DND-41 (cell line): ENCODE results near the gene TGM3.

Experiments used
- ATAC-seq: fragments of 200-7000 bp; cut with Tn5 transposase; 3 replicates; pipeline ENCODE4 v1.9.1; 2021; ENCODE audit warnings: low read depth; ENCODE audit not compliant: insufficient read depth
- DNase-seq: peaks from one replicate; pipeline ENCODE4 v3.0.0-alpha.2; 2020
- H2AFZ ChIP-seq: 2 replicates; pipeline ENCODE4 v1.6.0; 2012; ENCODE audit warnings: low read depth, low read length
- H3K27ac ChIP-seq: 2 replicates; pipeline ENCODE4 v1.5.1; 2012; ENCODE audit warnings: low read length, inconsistent platforms
- H3K27me3 ChIP-seq: fragments of 200-600 bp; sonication (generic); 2 replicates; pipeline ENCODE4 v1.6.0; 2012; ENCODE audit warnings: low read length, mild to moderate bottlenecking, inconsistent platforms; ENCODE audit not compliant: insufficient read depth, poor library complexity
- H3K36me3 ChIP-seq: 2 replicates; pipeline ENCODE4 v1.5.1; 2012; ENCODE audit warnings: low read length, inconsistent platforms; ENCODE audit not compliant: insufficient read depth
- H3K4me1 ChIP-seq: 2 replicates; pipeline ENCODE4 v1.5.1; 2012; ENCODE audit warnings: mild to moderate bottlenecking, low read length; ENCODE audit not compliant: insufficient read depth
- H3K4me2 ChIP-seq: 2 replicates; pipeline ENCODE4 v1.6.0; 2012; ENCODE audit warnings: mild to moderate bottlenecking, moderate library complexity, low read length, inconsistent platforms; ENCODE audit not compliant: insufficient read depth
- H3K4me3 ChIP-seq, 2 experiments: fragments of 200-600 bp in 1 of 2; shearing (Covaris generic) in 1 of 2; 2 replicates each; pipeline ENCODE4 v1.5.1; 2012 to 2016; ENCODE audit warnings: inconsistent platforms in 2 of 2, low read length in 2 of 2, mild to moderate bottlenecking in 2 of 2, low read depth in 1 of 2, moderate library complexity in 1 of 2
- H3K79me2 ChIP-seq: 2 replicates; pipeline ENCODE4 v1.6.0; 2012; ENCODE audit warnings: low read length, inconsistent platforms; ENCODE audit not compliant: insufficient read depth
- H3K9ac ChIP-seq: 2 replicates; pipeline ENCODE4 v1.6.0; 2012; ENCODE audit warnings: low read depth, mild to moderate bottlenecking, inconsistent platforms, low read length, moderate library complexity
- H3K9me3 ChIP-seq: 2 replicates; pipeline ENCODE4 v1.5.1; 2012; ENCODE audit warnings: low read length, moderate library complexity, mild to moderate bottlenecking, inconsistent platforms; ENCODE audit not compliant: insufficient read depth, severe bottlenecking
- H4K20me1 ChIP-seq: 2 replicates; pipeline ENCODE4 v1.6.0; 2012; ENCODE audit warnings: low read length; ENCODE audit not compliant: insufficient read depth
- EZH2 ChIP-seq: IDR thresholded peaks from 3 replicates; pipeline ENCODE4 v1.6.1; 2012; ENCODE audit warnings: borderline replicate concordance, low read depth, mild to moderate bottlenecking, moderate library complexity, low read length, inconsistent platforms; ENCODE audit not compliant: severe bottlenecking
- TF ChIP-seq, protein P1 (sequence below): IDR thresholded peaks from 2 replicates; pipeline ENCODE4 v1.5.1; 2012; ENCODE audit warnings: borderline replicate concordance, low read length, moderate library complexity, mild to moderate bottlenecking; ENCODE audit not compliant: poor library complexity, severe bottlenecking; ENCODE audit errors: extremely low read depth

Gene TGM3

DNA sequence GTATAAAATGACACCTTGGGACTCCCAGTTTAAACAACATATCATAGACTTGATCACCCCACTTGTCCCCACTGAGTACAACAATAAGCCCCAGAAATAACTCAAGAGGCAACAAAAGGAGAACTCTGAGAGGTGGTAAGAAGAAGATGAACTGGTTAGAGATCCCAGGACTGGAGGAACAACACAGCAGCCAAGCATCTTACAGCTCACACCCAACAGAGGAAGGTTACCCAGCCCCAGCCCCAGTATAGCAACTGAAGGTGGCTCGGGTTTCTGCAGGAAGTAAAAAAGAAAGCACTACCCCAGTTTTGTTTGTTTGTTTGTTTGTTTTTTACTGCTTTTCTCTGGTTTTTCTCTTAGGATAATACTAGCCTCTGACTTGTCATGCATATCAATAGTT lies 67.8 kb downstream of the TGM3 start:
- Histone ChIP-seq H3K4me3 (no peak overlapping the region), H2AFZ (no peak overlapping the region), H3K79me2 (no peaks in the 10 kb centered on the region), H3K4me2 (no peak overlapping the region), H3K4me1 (no peaks in the 10 kb centered on the region), H3K27me3 (peaks cover 12% of the 10 kb centered on the region), H3K9me3 (peaks cover 3% of the 10 kb centered on the region), H4K20me1 (no peaks in the 10 kb centered on the region), H3K27ac (no peak overlapping the region), H3K36me3 (no peaks in the 10 kb centered on the region), H3K9ac (no peak overlapping the region)
- DNase-seq (no peak), ATAC-seq (no peak)
- TF ChIP-seq, protein P1, sequence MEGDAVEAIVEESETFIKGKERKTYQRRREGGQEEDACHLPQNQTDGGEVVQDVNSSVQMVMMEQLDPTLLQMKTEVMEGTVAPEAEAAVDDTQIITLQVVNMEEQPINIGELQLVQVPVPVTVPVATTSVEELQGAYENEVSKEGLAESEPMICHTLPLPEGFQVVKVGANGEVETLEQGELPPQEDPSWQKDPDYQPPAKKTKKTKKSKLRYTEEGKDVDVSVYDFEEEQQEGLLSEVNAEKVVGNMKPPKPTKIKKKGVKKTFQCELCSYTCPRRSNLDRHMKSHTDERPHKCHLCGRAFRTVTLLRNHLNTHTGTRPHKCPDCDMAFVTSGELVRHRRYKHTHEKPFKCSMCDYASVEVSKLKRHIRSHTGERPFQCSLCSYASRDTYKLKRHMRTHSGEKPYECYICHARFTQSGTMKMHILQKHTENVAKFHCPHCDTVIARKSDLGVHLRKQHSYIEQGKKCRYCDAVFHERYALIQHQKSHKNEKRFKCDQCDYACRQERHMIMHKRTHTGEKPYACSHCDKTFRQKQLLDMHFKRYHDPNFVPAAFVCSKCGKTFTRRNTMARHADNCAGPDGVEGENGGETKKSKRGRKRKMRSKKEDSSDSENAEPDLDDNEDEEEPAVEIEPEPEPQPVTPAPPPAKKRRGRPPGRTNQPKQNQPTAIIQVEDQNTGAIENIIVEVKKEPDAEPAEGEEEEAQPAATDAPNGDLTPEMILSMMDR = no peak
- no peak for TF ChIP-seq EZH2

DNA sequence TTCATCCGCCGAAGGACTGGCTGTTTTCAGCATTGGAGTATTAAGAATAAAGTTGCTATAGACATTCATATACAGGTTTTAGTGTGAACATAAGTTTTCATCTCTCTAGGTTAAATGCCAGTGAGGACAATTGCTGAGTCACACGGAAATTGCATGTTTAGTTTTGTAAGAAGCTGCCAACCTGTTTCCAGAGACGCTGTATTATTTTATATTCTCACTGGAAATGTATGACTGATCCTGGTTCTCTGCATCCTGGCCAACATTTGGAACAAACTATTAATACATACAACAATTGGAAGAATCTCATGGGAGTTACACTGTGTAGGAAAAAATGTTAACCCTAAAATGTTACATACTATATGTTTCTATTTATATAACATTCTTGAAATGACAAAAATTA lies 68.2 kb downstream of the TGM3 start:
- no peak overlapping the region for H3K9ac ChIP-seq
- no peaks in the 10 kb centered on the region for H3K79me2 ChIP-seq
- H3K9me3 ChIP-seq = peaks cover 3% of the 10 kb centered on the region
- H3K4me3 ChIP-seq = no peak overlapping the region
- H3K36me3 ChIP-seq = no peaks in the 10 kb centered on the region
- DNase-seq (no peak), ATAC-seq (no peak)
- TF ChIP-seq, protein P1 = no peak
- no peak for TF ChIP-seq EZH2
- no peaks in the 10 kb centered on the region for H3K4me1 ChIP-seq
- no peak overlapping the region for H3K4me2 ChIP-seq
- H3K27ac ChIP-seq = no peak overlapping the region
- H3K27me3 ChIP-seq = peaks cover 15% of the 10 kb centered on the region
- no peaks in the 10 kb centered on the region for H4K20me1 ChIP-seq
- H2AFZ ChIP-seq = no peak overlapping the region

DNA sequence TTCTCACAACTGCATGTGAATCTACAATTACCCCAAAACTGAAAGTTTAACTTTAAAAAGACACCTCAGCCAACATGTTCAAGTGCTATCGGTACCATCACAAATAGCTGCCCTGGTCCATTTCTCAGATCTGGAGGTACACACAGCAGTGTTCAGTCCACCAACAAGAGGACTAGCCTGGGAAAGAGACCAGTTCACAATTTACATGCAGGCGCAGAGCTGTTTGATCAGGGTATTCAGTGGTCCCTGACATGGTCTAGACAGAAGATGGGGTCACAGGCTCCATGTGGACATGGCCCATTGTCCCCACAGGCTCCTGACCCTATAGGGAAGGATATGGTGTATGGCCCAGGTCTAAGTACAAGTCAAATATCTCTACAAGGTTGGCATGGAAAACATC lies 69.3 kb downstream of the TGM3 start:
- no peak overlapping the region for H3K9ac ChIP-seq
- DNase-seq (no peak), ATAC-seq (no peak)
- no peak overlapping the region for H3K4me3 ChIP-seq
- no peaks in the 10 kb centered on the region for H3K79me2 ChIP-seq
- H3K9me3 ChIP-seq = peaks cover 3% of the 10 kb centered on the region
- no peak for TF ChIP-seq EZH2
- TF ChIP-seq, protein P1 = no peak
- H3K4me1 ChIP-seq = no peaks in the 10 kb centered on the region
- no peak overlapping the region for H2AFZ ChIP-seq
- no peak overlapping the region for H3K4me2 ChIP-seq
- H3K27ac ChIP-seq = no peak overlapping the region
- H4K20me1 ChIP-seq = no peaks in the 10 kb centered on the region
- peaks cover 15% of the 10 kb centered on the region for H3K27me3 ChIP-seq
- no peaks in the 10 kb centered on the region for H3K36me3 ChIP-seq

DNA sequence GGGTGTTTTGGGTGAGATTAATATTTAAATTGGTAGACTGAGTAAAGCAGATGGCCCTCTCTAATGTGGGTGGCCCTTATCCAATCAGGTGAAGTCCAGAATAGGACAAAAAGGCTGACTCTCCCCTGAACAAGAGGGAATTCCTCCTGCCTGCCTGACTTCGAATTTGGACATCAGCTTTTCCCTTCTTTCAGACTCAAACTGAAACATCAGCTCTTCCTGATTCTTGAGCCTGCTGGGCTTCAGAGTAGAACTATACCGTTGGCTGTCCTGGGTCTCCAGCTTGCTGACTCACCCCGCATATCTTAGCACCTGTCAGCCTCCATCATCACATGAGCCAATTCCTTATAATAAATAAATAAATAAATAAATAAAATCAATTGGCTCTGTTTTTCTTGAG lies 69.9 kb downstream of the TGM3 start:
- ATAC-seq = no peak
- H3K9me3 ChIP-seq = peaks cover 2% of the 10 kb centered on the region
- no peak overlapping the region for H2AFZ ChIP-seq
- no peak overlapping the region for H3K4me3 ChIP-seq
- H4K20me1 ChIP-seq = no peaks in the 10 kb centered on the region
- no peak overlapping the region for H3K4me2 ChIP-seq
- H3K4me1 ChIP-seq = no peaks in the 10 kb centered on the region
- TF ChIP-seq, protein P1 = no peak
- no peak for TF ChIP-seq EZH2
- no peak for DNase-seq
- no peak overlapping the region for H3K27ac ChIP-seq
- no peak overlapping the region for H3K9ac ChIP-seq
- H3K27me3 ChIP-seq = peaks cover 15% of the 10 kb centered on the region
- no peaks in the 10 kb centered on the region for H3K36me3 ChIP-seq
- no peaks in the 10 kb centered on the region for H3K79me2 ChIP-seq
